ENCODE measurements around the gene PDE2A. TPM values are rescaled to one million over a fixed set of nuclear protein-coding genes. Genes with fewer than 3 reads are reported as not detected.
"Not testable (repeated sequence)": the region's sequence is repeated elsewhere in the genome, so short reads cannot be mapped to it uniquely, and the experiment has no call there.

PDE2A gene
- total RNA-seq, 3 donors from 2014 or later = 23.7 to 85.9 (median 67.0) TPM

DNA sequence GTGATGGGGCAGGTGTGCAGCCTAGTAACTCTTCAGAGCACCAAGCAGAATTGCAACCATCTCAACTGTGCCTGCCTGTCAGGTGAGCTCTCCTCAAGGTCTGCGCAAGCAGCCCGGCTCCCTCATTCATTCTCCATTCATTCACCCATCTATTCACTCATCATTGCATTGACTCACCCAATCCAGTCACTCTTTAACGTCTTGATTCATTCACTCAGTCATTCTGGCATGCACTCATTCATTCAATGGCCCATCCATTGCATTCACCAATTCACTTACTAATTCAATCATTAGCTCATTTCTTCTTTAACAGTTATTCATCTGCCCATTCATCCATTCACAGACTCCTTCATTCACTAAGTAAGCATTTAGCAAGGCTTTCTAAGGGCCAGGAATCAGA is 111.8 kb downstream of the PDE2A start:
- H3K27ac ChIP-seq = no peak overlapping the region
- no peaks in the 10 kb centered on the region for H3K9me3 ChIP-seq
- no peaks in the 10 kb centered on the region for H3K4me1 ChIP-seq
- TF ChIP-seq POLR2A (IDR thresholded peaks at IDR 0.05) = no peak
- TF ChIP-seq POLR2AphosphoS5 (IDR thresholded peaks at IDR 0.05) = no peak
- TF ChIP-seq, protein P1, sequence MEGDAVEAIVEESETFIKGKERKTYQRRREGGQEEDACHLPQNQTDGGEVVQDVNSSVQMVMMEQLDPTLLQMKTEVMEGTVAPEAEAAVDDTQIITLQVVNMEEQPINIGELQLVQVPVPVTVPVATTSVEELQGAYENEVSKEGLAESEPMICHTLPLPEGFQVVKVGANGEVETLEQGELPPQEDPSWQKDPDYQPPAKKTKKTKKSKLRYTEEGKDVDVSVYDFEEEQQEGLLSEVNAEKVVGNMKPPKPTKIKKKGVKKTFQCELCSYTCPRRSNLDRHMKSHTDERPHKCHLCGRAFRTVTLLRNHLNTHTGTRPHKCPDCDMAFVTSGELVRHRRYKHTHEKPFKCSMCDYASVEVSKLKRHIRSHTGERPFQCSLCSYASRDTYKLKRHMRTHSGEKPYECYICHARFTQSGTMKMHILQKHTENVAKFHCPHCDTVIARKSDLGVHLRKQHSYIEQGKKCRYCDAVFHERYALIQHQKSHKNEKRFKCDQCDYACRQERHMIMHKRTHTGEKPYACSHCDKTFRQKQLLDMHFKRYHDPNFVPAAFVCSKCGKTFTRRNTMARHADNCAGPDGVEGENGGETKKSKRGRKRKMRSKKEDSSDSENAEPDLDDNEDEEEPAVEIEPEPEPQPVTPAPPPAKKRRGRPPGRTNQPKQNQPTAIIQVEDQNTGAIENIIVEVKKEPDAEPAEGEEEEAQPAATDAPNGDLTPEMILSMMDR (IDR thresholded peaks at IDR 0.05) = no peak
- no peaks in the 10 kb centered on the region for H3K36me3 ChIP-seq
- intact Hi-C loops (cut with DNase I; ENCODE audit: low total_unique reads) = no loop called here
- no peaks in the 10 kb centered on the region for H3K27me3 ChIP-seq
- no peak for DNase-seq (ENCODE audit: low spot score in 2 of 2)
- H3K4me3 ChIP-seq = no peak overlapping the region

DNA sequence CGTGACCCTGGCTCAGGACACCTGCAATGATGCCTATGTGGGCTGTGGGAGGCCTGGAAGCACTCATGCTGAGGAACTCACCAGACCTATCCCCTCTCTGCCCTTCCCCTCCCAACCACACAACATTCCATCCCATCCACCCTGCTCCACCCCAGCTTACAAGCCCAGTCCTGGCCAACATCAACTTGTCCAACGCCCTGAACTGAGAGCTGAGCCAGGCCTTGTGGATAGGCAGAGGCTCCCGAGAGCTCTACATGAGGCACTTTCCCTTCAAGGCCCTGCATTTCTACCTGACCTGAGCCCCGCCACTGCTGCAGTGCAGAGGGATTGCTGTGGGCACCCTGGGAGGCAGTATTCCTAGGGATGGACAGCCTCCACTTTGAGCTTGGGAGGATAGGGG is 112.4 kb downstream of the PDE2A start:
- Histone ChIP-seq H3K4me1 (no peaks in the 10 kb centered on the region), H3K27ac (no peak overlapping the region), H3K9me3 (no peaks in the 10 kb centered on the region), H3K4me3 (no peak overlapping the region), H3K36me3 (no peaks in the 10 kb centered on the region), H3K27me3 (no peaks in the 10 kb centered on the region)
- no peak for DNase-seq (ENCODE audit: low spot score in 2 of 2)
- TF ChIP-seq, protein P1 (IDR thresholded peaks at IDR 0.05) = no peak
- TF ChIP-seq POLR2AphosphoS5 (IDR thresholded peaks at IDR 0.05) (no peak), POLR2A (IDR thresholded peaks at IDR 0.05) (no peak)
- intact Hi-C loops (cut with DNase I; ENCODE audit: low total_unique reads) = no loop called here

DNA sequence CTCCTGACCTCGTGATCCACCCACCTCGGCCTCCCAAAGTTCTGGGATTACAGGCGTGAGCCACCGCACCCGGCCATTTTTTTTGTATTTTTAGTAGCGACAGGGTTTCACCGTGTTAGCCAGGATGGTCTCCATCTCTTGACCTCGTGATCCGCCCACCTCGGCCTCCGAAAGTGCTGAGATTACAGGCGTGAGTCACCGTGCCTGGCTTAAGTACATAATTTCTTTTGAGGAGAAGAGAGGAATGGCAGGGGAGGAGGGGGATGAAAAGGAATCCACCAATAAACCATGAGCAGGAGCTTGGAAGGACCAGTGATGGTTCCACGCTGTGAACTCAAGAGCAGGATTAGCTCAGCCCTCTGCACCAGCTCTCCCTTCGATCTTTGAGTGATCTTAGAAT is 113.4 kb downstream of the PDE2A start:
- DNase-seq (ENCODE audit: low spot score in 2 of 2); H3K27ac ChIP-seq; H3K9me3 ChIP-seq; intact Hi-C loops (cut with DNase I; ENCODE audit: low total_unique reads); H3K36me3 ChIP-seq; H3K4me1 ChIP-seq; H3K4me3 ChIP-seq; H3K27me3 ChIP-seq: not testable (repeated sequence)

DNA sequence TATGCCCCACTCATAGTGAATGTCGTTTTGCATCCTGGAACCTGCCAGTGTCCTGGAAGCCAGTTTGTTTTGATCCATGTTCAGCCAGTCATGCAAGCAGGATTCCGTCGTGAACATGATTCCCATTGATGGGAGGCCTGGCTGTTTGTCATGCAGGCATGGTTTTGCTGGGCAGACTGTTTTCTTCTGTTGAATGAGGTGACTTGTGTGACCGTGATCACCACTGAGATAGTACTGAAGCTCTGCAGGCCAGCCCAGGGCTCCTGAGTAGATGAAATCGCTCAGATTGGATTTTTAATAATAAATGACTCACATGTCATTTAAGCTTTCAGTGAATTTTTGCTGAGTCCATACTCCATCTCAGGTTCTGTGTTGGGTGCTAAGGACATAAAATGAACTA is 117.8 kb downstream of the PDE2A start:
- H3K4me3 ChIP-seq = no peak overlapping the region
- intact Hi-C loops (cut with DNase I; ENCODE audit: low total_unique reads) = no loop called here
- H3K27me3 ChIP-seq = no peaks in the 10 kb centered on the region
- DNase-seq (ENCODE audit: low spot score in 2 of 2) = no peak
- no peaks in the 10 kb centered on the region for H3K4me1 ChIP-seq
- TF ChIP-seq, protein P1 (IDR thresholded peaks at IDR 0.05) = no peak
- no peak for TF ChIP-seq POLR2AphosphoS5 (IDR thresholded peaks at IDR 0.05)
- TF ChIP-seq POLR2A (IDR thresholded peaks at IDR 0.05) = no peak
- H3K27ac ChIP-seq = no peak overlapping the region
- no peaks in the 10 kb centered on the region for H3K36me3 ChIP-seq
- H3K9me3 ChIP-seq = no peaks in the 10 kb centered on the region

DNA sequence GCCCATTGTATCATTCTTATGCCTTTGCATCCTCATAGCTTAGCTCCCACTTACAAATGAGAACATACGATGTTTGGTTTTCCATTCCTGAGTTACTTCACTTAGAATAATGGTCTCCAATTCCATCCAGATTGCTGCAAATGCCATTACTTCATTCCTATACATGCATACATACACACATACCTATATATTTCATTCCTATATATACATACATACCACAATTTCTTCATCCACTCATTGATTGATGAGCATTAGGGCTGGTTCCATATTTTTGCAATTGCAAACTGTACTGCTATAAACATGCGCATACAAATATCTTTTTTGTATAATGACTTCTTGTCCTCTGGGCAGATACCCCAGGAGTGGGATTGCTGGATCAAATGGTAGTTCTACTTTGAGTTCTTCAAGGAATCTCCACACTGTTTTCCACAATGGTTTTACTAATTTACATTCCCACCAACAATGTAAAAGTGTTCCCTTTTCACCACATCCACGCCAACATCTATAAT is 119.2 kb downstream of the PDE2A start:
- H3K9me3 ChIP-seq; DNase-seq (ENCODE audit: low spot score in 2 of 2); intact Hi-C loops (cut with DNase I; ENCODE audit: low total_unique reads); H3K36me3 ChIP-seq; H3K4me1 ChIP-seq; H3K4me3 ChIP-seq; H3K27ac ChIP-seq; H3K27me3 ChIP-seq: not testable (repeated sequence)

DNA sequence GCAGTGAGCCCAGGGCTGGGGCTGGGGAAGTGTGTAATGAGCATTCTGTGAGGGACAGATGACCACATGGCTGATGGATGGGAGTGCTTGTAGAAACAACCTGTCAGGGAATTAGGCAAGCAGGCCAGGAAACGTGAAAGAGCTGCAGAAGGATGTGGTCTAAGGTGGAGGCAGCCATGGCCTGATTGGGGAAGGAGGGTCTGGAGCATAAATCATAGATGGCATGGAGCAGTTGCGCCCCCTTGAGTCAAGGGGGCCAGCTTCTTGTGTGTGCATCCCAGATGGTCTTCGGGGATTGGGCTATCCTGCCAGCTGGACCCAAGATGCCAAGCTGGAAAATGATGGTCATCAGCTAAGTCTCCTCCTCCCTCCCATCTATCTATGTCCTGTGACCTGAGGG is 120.5 kb downstream of the PDE2A start:
- Histone ChIP-seq H3K9me3 (no peaks in the 10 kb centered on the region), H3K4me1 (no peaks in the 10 kb centered on the region), H3K27ac (no peak overlapping the region), H3K36me3 (no peaks in the 10 kb centered on the region), H3K27me3 (no peaks in the 10 kb centered on the region), H3K4me3 (no peak overlapping the region)
- DNase-seq (ENCODE audit: low spot score in 2 of 2) = no peak
- intact Hi-C loops (cut with DNase I; ENCODE audit: low total_unique reads) = no loop called here
- no peak for TF ChIP-seq POLR2AphosphoS5 (IDR thresholded peaks at IDR 0.05)
- TF ChIP-seq, protein P1 (IDR thresholded peaks at IDR 0.05) = no peak
- TF ChIP-seq POLR2A (IDR thresholded peaks at IDR 0.05) = no peak

Measured in breast epithelium (tissue), 4 donors.